GM21526 (cell line): ENCODE measurements around the gene EIF4E2.
"Not testable (repeated sequence)": the region's sequence is repeated elsewhere in the genome, so short reads cannot be mapped to it uniquely, and the experiment has no call there.

ENCODE experiments used
- ATAC-seq: cut with Tn5 transposase; IDR thresholded peaks from one replicate; pipeline ENCODE4 v1.9.1; 2021; ENCODE audit warnings: moderate library complexity; ENCODE audit not compliant: unreplicated experiment, low FRiP score

The EIF4E2 gene

GRCh38 chr2:232556426-232556825 is 5.9 kb downstream of the EIF4E2 start:
- no peak for ATAC-seq

- ATAC-seq, result no peak
Observed at GRCh38 chr2:232562515-232563151, 12.1 kb downstream of the EIF4E2 start.

DNA sequence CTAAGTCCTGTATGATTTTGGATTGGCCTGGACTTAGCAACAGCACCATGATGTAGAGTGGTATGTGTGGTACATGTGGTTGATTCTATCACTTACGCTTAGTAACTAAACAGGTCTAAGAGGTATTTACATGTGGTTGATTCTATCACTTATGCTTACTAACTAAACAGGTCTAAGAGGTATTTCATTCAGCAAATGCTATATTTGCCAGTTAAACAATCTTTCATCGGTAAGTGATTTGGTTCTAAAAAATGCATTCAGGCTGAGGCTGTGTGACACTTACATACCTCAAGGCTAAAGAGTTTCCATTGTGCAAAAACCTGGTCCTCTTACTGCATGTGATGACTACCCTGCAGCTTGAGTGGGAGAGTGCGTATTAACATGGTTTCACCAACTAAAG is 13.1 kb downstream of the EIF4E2 start:
- no peak for ATAC-seq

DNA sequence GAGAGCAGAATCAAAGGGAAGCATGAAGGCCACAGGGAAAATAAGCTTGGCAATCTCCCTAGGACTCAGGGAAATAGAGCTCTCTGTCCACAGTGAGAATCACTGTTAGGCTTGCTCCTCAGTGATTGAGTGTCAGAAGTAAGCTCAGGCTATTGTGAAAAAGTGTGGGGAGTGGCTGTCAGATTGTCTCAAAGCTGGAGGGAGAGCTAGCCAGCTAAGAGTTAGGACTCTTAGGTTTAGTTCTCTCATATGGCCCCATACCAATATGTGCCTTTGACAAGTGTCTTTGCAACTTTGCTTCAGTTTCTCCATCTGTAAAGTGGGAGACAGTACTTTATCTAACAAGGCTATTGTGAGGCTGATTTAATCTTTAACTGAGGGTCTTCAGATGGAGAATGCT is 17.2 kb downstream of the EIF4E2 start:
- ATAC-seq, result no peak

DNA sequence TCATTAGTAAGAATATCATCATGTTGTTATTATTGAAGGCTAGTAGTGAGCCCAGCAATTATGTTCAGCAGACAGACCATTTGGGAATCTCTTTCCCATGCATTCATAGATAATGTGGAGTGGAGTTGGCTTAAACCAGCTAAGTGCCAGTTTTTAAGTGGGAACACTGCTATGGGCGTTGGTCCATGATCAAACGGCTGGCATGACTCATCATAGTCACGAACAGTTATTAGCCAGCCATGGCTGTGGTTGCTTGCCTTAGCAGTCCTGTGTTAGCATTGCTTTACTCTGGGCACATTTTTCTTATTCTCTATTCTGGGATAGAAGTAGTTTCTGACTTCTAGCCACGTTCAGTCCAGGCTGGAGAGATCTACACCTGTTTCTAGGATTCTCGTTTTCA is 17.7 kb downstream of the EIF4E2 start:
- no peak for ATAC-seq

GRCh38 chr2:232569541-232569940 is 19.1 kb downstream of the EIF4E2 start:
- no peak for ATAC-seq

- not testable (repeated sequence) for ATAC-seq
Observed at GRCh38 chr2:232570481-232570880, 20.0 kb downstream of the EIF4E2 start.

DNA sequence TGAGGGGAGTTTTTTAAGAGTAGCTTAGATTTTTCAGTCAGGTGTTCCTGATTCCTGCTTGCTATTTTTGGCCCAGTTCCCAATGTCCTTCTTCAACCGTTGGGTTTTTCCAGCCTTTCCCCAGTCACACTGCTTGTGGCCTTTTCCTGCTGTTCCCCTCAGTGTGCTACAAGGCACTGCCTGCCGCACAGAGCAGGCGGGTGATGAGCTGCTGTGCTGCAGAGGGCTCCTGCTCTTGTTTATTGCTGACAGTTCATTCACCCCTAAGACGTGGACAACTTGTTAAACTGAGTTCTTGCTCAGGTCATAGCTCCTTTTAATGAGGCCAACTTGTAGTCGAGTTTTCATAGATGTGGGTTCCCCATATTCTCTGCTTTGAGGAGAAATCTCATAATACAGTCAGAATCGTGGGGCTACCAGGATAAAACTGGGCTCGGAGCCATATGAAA is 20.6 kb downstream of the EIF4E2 start:
- ATAC-seq, result no peak

- ATAC-seq, result no peak
Observed at GRCh38 chr2:232573042-232573441, 22.6 kb downstream of the EIF4E2 start.

DNA sequence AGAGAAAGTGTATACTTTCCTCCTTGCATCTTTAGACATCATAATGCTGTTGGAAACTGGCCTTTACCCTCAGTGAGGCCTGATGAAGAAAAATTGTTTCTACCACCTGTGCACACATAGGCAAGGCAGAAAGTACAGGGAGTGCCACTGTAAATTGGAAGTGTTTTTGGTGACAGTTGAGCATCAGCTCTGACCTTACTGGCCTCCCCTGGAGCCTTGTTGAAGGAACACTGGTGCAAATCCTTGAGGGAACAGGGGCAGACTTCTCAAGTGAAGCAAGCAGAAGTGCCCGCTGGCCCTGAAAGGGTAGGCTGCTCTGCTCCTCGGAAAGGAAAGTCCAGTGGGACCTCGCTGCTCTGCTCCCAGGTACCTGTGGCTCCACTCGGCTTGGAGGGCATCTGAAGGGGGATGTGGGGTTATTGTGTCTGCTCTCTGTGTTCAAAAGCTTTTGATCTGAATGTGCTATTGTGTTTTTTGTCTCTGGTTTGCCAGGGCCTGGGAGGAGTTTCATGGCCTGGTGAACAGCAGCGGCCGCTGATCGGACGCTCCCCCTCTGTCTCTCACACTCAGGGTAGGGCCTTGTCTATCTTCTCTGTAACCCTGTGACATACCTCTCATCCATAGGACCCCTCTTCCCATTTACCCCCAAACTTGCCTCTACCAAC is 23.4 kb downstream of the EIF4E2 start:
- no peak for ATAC-seq

GRCh38 chr2:232574674-232575403 is 24.4 kb downstream of the EIF4E2 start:
- no peak for ATAC-seq

- ATAC-seq, result no peak
Observed at GRCh38 chr2:232575404-232575746, 24.9 kb downstream of the EIF4E2 start.

GRCh38 chr2:232576995-232577394 is 26.5 kb downstream of the EIF4E2 start:
- ATAC-seq, result no peak

GRCh38 chr2:232577841-232578240 is 27.4 kb downstream of the EIF4E2 start:
- no peak for ATAC-seq

DNA sequence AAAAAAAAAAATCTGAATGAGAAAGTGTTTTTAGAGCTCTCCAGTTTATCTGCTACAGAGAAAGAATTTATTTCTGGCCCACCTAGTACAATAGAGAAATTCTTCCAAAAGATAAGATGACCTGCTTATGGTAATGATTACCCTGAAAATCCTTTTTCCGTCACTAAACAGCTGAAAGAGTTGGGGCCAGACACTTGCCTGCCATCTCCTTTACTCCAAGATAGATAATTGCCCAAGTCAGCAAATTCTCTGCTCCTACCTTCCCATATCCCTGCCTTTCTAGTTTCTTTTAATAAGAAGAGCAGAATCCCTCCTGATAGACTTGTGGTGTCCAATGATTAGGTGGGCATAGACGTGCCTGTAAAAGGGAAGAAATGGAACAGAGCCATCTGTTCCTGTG is 28.1 kb downstream of the EIF4E2 start:
- ATAC-seq, result no peak

DNA sequence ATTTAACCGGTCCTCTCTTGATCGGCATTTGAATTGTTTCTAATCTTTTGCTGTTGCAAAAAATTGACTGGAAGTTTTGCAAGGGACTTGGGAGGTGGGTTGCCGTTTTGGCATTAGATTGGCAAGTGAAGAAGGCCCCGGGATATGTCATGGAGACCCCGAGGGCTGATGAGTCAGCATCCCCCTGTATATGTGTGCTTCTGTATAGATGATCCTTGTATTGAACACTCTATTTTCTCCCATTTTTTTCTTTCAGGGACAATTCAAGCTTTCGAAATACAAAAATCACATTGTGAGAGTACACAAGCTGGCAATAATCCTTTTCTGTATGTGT is 30.1 kb downstream of the EIF4E2 start:
- ATAC-seq, result no peak

DNA sequence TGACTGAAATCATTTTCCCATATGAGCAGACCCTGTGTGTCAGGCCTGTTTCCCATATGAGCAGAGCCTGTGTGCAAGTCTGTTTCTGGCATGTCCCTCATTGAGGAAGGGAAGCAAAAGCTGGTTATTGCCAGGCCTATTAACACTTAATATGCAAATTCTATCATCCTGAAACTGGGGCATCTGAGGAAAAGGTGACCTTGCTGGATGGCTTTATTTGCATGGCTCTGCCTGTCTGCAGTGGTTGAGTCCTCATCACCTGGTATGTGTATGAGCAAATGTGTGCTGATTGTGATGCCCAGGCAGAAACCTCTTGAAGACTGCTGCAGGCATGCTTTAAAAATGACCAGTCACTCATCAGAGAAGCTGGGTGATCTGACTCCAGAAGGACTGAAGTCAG is 31.2 kb downstream of the EIF4E2 start:
- ATAC-seq, result no peak

DNA sequence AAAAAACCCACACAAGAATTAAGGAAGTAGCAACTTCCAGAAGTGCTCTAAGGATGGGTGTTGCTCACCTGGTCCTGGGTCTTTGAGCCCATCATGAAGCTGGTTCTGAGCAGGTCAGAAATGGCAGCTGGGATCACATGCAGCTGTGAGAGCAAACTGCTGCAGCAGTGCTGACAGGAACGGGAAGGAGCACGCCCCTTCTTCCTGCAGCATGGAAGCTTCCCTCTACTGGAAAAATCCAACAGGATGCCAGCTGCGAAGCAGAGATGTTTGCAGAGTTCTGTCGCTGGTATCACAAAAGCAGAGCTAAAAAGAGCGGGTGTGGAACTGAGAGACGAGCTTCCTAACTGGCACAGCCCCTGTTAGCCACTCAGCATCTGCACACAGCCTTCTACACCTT is 33.7 kb downstream of the EIF4E2 start:
- no peak for ATAC-seq

DNA sequence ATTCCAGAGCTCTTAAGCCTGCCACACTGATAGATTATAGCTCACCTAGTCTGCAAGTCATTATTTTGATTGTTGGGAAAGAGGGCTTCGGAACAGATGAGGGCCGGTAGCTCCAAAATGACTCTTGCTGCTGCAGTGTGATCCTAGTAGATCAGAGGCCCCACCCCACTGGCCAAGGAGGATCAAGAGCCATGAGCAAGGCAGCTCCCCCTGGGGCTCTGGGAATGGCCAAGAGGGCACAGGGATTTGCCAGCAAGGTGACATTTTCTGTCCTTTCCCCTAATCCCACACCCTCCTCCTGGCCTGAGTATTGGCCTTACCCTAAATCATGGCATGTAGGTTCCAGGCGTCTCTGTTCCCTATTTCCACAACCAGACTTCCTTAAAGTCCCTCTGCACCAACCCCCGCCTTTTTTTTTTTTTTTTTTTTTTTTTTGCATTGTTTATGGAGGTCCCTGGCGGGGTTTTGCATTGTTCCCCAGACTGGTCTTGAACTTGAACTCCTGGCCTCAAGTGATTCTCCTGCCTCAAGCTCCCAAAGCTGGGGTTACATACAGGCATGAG is 36.5 kb downstream of the EIF4E2 start:
- no peak for ATAC-seq

DNA sequence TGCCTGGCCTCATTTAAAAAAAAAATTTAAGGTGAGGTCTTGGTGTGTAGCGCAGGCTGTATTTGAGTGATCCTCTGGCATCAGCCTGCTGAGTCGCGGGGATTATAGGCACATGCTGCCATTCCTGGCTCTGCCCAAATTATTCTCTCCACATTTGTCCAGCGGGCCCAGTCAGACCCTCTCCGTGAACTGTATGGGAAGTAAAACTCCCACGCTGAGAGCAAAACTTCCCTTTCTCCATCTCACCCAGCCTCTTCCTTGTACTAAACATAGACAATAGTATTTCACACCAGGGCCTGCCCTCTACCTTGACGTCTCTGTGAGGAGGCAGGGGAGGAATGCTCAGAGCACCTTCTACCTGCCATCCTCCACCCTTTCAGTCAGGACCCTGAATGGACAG is 37.0 kb downstream of the EIF4E2 start:
- no peak for ATAC-seq

DNA sequence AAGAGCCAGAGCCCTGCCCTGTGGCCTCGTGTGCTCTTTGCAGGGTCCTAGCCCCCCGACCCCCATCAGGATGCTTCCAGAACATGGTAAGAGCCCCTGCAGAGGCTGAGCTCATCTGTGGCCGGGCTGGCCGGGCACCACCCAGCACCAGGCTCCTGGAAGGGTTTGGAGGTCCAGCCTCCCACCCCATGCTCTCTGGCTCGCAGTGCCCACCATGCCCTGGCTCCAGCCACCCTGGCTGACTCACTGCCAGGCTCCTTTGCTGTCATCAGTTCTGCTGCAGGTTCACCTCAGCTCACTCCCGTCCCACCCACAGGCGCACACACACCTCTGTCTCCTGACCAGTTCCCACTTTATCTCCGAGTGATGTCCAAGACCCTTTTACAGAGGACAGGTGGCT is 37.5 kb downstream of the EIF4E2 start:
- no peak for ATAC-seq
